ENCODE measurements around the gene OAS2. TPM values are rescaled to one million over a fixed set of nuclear protein-coding genes. Genes with fewer than 3 reads are reported as not detected.

OAS2 gene
- total and polyA plus RNA-seq, 9 donors: 1.1 to 2.9 (median 2.1) TPM

GRCh38 chr12:112965643-112966042, 12.7 kb upstream of the OAS2 start:
- Histone ChIP-seq H3K9me3 (replicated peaks; ENCODE audit: control insufficient read depth, low read depth, low read length) (no peaks in the 10 kb centered on the region), H3K36me3 (ENCODE audit: control insufficient read depth, insufficient read depth, low read length) (peaks cover 91% of the 10 kb centered on the region), H3K4me3 (ENCODE audit: low read length) (no peak overlapping the region), H3K27me3 (ENCODE audit: control insufficient read depth, insufficient read depth, low read length) (no peaks in the 10 kb centered on the region), H3K4me1 (ENCODE audit: control insufficient read depth, insufficient read depth, low read length) (no peaks in the 10 kb centered on the region), H3K27ac (ENCODE audit: low read length) (no peak overlapping the region)
- WGBS (ENCODE audit: insufficient coverage): 89% methylated on average over 15 of the region's 15 CpGs
- no peak for DNase-seq

DNA sequence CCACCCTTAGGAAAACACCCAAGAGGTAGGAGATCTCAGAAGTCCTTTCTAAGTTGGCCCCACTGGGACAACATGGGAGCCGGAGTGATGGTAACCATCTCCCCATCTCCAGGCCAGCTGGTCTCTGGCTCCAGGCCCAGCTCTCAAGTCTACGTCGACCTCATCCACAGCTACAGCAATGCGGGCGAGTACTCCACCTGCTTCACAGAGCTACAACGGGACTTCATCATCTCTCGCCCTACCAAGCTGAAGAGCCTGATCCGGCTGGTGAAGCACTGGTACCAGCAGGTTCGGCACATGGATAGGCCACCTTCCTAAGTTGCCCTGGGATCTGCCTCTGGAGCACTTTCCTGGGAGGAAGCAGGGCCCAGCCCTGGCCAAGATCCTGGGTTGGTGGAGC, 11.0 kb upstream of the OAS2 start:
- no peaks in the 10 kb centered on the region for H3K9me3 ChIP-seq (replicated peaks; ENCODE audit: control insufficient read depth, low read depth, low read length)
- peaks cover 3% of the 10 kb centered on the region for H3K4me1 ChIP-seq (ENCODE audit: control insufficient read depth, insufficient read depth, low read length)
- H3K4me3 ChIP-seq (ENCODE audit: low read length): no peak overlapping the region
- DNase-seq: no peak
- no peak overlapping the region for H3K27ac ChIP-seq (ENCODE audit: low read length)
- H3K36me3 ChIP-seq (ENCODE audit: control insufficient read depth, insufficient read depth, low read length): peaks cover 83% of the 10 kb centered on the region
- H3K27me3 ChIP-seq (ENCODE audit: control insufficient read depth, insufficient read depth, low read length): no peaks in the 10 kb centered on the region
- 75% methylated on average over 7 of the region's 9 CpGs for WGBS (ENCODE audit: insufficient coverage)

DNA sequence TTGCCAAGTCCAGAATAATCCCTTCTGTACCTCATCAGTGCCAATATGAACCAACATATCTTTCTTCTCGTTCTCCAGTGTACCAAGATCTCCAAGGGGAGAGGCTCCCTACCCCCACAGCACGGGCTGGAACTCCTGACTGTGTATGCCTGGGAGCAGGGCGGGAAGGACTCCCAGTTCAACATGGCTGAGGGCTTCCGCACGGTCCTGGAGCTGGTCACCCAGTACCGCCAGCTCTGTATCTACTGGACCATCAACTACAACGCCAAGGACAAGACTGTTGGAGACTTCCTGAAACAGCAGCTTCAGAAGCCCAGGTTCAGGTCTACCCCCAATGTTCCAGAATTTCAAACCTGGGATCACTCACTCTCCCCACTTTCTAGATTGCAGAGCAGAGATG, 10.5 kb upstream of the OAS2 start:
- Histone ChIP-seq H3K27ac (ENCODE audit: low read length) (no peak overlapping the region), H3K4me3 (ENCODE audit: low read length) (no peak overlapping the region), H3K36me3 (ENCODE audit: control insufficient read depth, insufficient read depth, low read length) (peaks cover 78% of the 10 kb centered on the region), H3K27me3 (ENCODE audit: control insufficient read depth, insufficient read depth, low read length) (no peaks in the 10 kb centered on the region), H3K9me3 (replicated peaks; ENCODE audit: control insufficient read depth, low read depth, low read length) (no peaks in the 10 kb centered on the region), H3K4me1 (ENCODE audit: control insufficient read depth, insufficient read depth, low read length) (peaks cover 3% of the 10 kb centered on the region)
- 83% methylated on average over 7 of the region's 7 CpGs for WGBS (ENCODE audit: insufficient coverage)
- DNase-seq: no peak

- Histone ChIP-seq H3K9me3 (replicated peaks; ENCODE audit: control insufficient read depth, low read depth, low read length) (no peaks in the 10 kb centered on the region), H3K4me3 (ENCODE audit: low read length) (no peak overlapping the region), H3K36me3 (ENCODE audit: control insufficient read depth, insufficient read depth, low read length) (peaks cover 60% of the 10 kb centered on the region), H3K27ac (ENCODE audit: low read length) (no peak overlapping the region), H3K27me3 (ENCODE audit: control insufficient read depth, insufficient read depth, low read length) (no peaks in the 10 kb centered on the region), H3K4me1 (ENCODE audit: control insufficient read depth, insufficient read depth, low read length) (peaks cover 7% of the 10 kb centered on the region)
- DNase-seq: no peak
- 84% methylated on average over 5 of the region's 8 CpGs for WGBS (ENCODE audit: insufficient coverage)
Observed at GRCh38 chr12:112969547-112970306, 8.6 kb upstream of the OAS2 start.

- peaks cover 7% of the 10 kb centered on the region for H3K4me1 ChIP-seq (ENCODE audit: control insufficient read depth, insufficient read depth, low read length)
- DNase-seq: no peak
- H3K9me3 ChIP-seq (replicated peaks; ENCODE audit: control insufficient read depth, low read depth, low read length): no peaks in the 10 kb centered on the region
- H3K4me3 ChIP-seq (ENCODE audit: low read length): no peak overlapping the region
- peaks cover 54% of the 10 kb centered on the region for H3K36me3 ChIP-seq (ENCODE audit: control insufficient read depth, insufficient read depth, low read length)
- 65% methylated on average over 2 of the region's 2 CpGs for WGBS (ENCODE audit: insufficient coverage)
- H3K27me3 ChIP-seq (ENCODE audit: control insufficient read depth, insufficient read depth, low read length): no peaks in the 10 kb centered on the region
- no peak overlapping the region for H3K27ac ChIP-seq (ENCODE audit: low read length)
Observed at GRCh38 chr12:112970391-112970790, 7.9 kb upstream of the OAS2 start.

DNA sequence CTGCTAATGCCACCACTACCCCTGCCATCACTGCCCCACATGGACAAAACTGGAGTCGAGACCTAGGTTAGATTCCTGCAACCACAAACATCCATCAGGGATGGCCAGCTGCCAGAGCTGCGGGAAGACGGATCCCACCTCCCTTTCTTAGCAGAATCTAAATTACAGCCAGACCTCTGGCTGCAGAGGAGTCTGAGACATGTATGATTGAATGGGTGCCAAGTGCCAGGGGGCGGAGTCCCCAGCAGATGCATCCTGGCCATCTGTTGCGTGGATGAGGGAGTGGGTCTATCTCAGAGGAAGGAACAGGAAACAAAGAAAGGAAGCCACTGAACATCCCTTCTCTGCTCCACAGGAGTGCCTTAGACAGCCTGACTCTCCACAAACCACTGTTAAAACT, 7.1 kb upstream of the OAS2 start:
- H3K27me3 ChIP-seq (ENCODE audit: control insufficient read depth, insufficient read depth, low read length): no peaks in the 10 kb centered on the region
- DNase-seq: peak; percentile 37
- H3K4me1 ChIP-seq (ENCODE audit: control insufficient read depth, insufficient read depth, low read length): peaks cover 7% of the 10 kb centered on the region
- no peak overlapping the region for H3K4me3 ChIP-seq (ENCODE audit: low read length)
- no peaks in the 10 kb centered on the region for H3K9me3 ChIP-seq (replicated peaks; ENCODE audit: control insufficient read depth, low read depth, low read length)
- WGBS (ENCODE audit: insufficient coverage): 60% methylated on average over 2 of the region's 5 CpGs
- peaks cover 46% of the 10 kb centered on the region for H3K36me3 ChIP-seq (ENCODE audit: control insufficient read depth, insufficient read depth, low read length)
- no peak overlapping the region for H3K27ac ChIP-seq (ENCODE audit: low read length)

DNA sequence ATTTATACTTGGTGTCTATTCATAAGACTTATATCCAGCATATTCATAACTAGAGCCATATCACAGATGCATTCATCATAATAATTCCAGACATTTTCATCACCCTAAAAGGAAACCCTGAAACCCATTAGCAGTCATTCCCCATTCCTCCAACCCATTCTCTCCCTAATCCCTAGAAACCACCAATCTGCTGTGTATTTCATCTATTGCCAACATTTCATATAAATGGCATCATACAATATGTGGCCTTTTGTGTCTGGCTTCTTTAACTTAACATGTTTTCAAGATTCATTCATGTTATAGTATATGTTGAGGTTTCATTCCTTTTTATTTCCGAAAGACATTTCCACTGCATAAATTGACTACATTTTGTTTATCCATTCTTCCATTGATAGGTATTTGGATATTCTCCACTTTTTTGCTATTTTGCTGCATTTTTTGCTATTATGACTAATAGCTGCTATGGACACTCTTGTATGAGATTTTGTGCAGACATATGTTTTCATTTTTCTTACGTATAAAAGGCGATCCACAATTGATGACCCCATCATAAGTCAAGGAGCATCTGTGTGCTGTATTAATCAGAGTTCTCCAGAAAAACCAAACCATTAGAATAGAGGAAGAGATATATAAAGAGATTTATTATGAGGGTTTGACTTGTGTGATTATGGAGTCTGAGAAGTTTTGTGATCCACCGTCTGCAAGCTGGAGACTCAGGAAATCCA, 5.1 kb upstream of the OAS2 start:
- Histone ChIP-seq H3K4me3 (ENCODE audit: low read length) (no peak overlapping the region), H3K27me3 (ENCODE audit: control insufficient read depth, insufficient read depth, low read length) (no peaks in the 10 kb centered on the region), H3K36me3 (ENCODE audit: control insufficient read depth, insufficient read depth, low read length) (peaks cover 27% of the 10 kb centered on the region), H3K27ac (ENCODE audit: low read length) (no peak overlapping the region), H3K9me3 (replicated peaks; ENCODE audit: control insufficient read depth, low read depth, low read length) (no peaks in the 10 kb centered on the region), H3K4me1 (ENCODE audit: control insufficient read depth, insufficient read depth, low read length) (peaks cover 15% of the 10 kb centered on the region)
- no peak for DNase-seq
- WGBS (ENCODE audit: insufficient coverage): 29% methylated on average over 1 of the region's 4 CpGs

- Histone ChIP-seq H3K27ac (ENCODE audit: low read length) (no peak overlapping the region), H3K4me3 (ENCODE audit: low read length) (no peak overlapping the region), H3K4me1 (ENCODE audit: control insufficient read depth, insufficient read depth, low read length) (peaks cover 17% of the 10 kb centered on the region), H3K27me3 (ENCODE audit: control insufficient read depth, insufficient read depth, low read length) (no peaks in the 10 kb centered on the region), H3K36me3 (ENCODE audit: control insufficient read depth, insufficient read depth, low read length) (peaks cover 24% of the 10 kb centered on the region), H3K9me3 (replicated peaks; ENCODE audit: control insufficient read depth, low read depth, low read length) (no peaks in the 10 kb centered on the region)
- DNase-seq: no peak
- 50% methylated on average over 2 of the region's 5 CpGs for WGBS (ENCODE audit: insufficient coverage)
Observed at GRCh38 chr12:112973818-112974231, 4.5 kb upstream of the OAS2 start.

DNA sequence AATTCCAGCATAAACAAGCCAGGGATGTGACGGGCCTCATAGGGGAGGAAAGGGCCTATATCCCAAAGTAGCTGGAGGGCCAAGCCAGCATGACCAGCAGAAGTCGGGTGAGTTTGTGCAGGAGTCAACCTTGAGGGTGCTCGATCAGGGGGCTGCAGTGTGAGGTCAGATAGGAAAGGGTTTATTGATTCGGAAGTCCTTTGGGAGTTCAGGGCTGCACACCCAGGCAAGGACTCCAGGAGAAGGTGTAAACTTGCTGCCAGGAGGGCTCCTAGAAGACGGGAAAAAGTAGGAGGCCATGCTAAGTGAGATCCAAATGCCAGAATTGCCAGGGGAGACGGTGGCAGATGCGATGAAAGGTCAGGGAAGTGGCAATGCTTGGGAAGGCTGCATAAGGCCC, 3.4 kb upstream of the OAS2 start:
- Histone ChIP-seq H3K4me1 (ENCODE audit: control insufficient read depth, insufficient read depth, low read length) (peaks cover 23% of the 10 kb centered on the region), H3K27ac (ENCODE audit: low read length) (no peak overlapping the region), H3K9me3 (replicated peaks; ENCODE audit: control insufficient read depth, low read depth, low read length) (no peaks in the 10 kb centered on the region), H3K27me3 (ENCODE audit: control insufficient read depth, insufficient read depth, low read length) (no peaks in the 10 kb centered on the region), H3K4me3 (ENCODE audit: low read length) (no peak overlapping the region), H3K36me3 (ENCODE audit: control insufficient read depth, insufficient read depth, low read length) (peaks cover 13% of the 10 kb centered on the region)
- 86% methylated on average over 7 of the region's 7 CpGs for WGBS (ENCODE audit: insufficient coverage)
- DNase-seq: no peak

GRCh38 chr12:112977139-112977538, 1.2 kb upstream of the OAS2 start:
- DNase-seq: no peak
- Histone ChIP-seq H3K4me1 (ENCODE audit: control insufficient read depth, insufficient read depth, low read length) (peaks cover 20% of the 10 kb centered on the region), H3K27me3 (ENCODE audit: control insufficient read depth, insufficient read depth, low read length) (no peaks in the 10 kb centered on the region), H3K27ac (ENCODE audit: low read length) (no peak overlapping the region), H3K9me3 (replicated peaks; ENCODE audit: control insufficient read depth, low read depth, low read length) (no peaks in the 10 kb centered on the region), H3K36me3 (ENCODE audit: control insufficient read depth, insufficient read depth, low read length) (no peaks in the 10 kb centered on the region), H3K4me3 (ENCODE audit: low read length) (no peak overlapping the region)
- 42% methylated on average over 2 of the region's 3 CpGs for WGBS (ENCODE audit: insufficient coverage)
